GM12864 (cell line): ENCODE measurements around the gene HUWE1.
"Not testable (repeated sequence)": the region's sequence is repeated elsewhere in the genome, so short reads cannot be mapped to it uniquely, and the experiment has no call there.

Experiments used
- DNase-seq: peaks from one replicate; pipeline ENCODE4 v3.0.0-alpha.2; 2011; ENCODE audit warnings: low read depth
- H3K4me3 ChIP-seq: 2 replicates; pipeline ENCODE4 v1.5.1; 2011; ENCODE audit warnings: mild to moderate bottlenecking, low read depth, low read length, control low read depth
- TF ChIP-seq, protein P1 (sequence below): IDR thresholded peaks from 2 replicates; pipeline ENCODE4 v1.5.1; 2011; ENCODE audit warnings: low read depth, mild to moderate bottlenecking, moderate library complexity, low read length, control low read depth, inconsistent platforms; ENCODE audit errors: missing control alignments

HUWE1 gene

DNA sequence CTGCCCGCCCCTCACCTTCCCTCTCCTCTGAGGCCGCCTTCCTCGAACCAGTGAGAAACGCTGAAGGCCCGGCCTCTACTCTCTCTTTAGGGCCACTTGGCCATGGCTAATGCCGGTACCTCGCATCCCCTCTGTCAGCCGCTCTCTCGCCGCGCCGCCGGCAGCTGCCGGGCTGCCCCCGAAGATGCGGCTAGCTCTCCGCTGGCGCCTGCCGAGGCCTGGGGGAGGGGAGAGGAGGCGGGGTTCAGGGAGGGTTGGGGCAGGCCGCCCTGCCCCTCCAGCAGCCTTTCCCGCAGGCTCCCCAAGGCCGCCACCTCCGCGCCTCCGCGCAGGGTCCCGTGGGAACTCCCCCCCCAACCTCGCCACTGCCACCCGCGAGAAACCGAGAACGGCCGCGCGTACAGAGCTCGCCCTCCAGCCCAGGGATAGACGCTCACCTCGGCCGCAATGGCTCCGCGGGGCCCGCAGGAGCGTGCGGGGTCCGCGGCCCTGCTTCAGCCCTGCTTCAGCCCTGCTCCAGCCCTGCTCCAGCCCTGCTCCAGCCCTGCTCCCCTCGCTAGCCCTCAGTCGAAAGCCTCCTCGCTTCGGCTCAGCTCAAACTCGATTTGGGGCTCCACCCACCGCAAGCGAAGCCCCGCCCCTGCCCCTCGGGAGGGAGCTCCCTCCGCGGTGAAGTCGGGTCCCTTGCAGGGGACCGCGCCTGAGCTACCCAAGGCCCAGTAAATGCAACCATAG is at the start of gene HUWE1:
Gene HUWE1 (minus strand): TSS at position 569 of the 735 bp plus-strand sequence. CDS start 32,612 bp downstream, outside the sequence.
- H3K4me3 ChIP-seq = peak within 1 kb of the TSS; percentile 77
- TF ChIP-seq, protein P1, sequence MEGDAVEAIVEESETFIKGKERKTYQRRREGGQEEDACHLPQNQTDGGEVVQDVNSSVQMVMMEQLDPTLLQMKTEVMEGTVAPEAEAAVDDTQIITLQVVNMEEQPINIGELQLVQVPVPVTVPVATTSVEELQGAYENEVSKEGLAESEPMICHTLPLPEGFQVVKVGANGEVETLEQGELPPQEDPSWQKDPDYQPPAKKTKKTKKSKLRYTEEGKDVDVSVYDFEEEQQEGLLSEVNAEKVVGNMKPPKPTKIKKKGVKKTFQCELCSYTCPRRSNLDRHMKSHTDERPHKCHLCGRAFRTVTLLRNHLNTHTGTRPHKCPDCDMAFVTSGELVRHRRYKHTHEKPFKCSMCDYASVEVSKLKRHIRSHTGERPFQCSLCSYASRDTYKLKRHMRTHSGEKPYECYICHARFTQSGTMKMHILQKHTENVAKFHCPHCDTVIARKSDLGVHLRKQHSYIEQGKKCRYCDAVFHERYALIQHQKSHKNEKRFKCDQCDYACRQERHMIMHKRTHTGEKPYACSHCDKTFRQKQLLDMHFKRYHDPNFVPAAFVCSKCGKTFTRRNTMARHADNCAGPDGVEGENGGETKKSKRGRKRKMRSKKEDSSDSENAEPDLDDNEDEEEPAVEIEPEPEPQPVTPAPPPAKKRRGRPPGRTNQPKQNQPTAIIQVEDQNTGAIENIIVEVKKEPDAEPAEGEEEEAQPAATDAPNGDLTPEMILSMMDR = no peak
- peak; percentile 41 for DNase-seq

- no peak overlapping the region for H3K4me3 ChIP-seq
- TF ChIP-seq, protein P1 = no peak
- DNase-seq = no peak
Observed at GRCh38 chrX:53732797-53733196, 46.3 kb upstream of the HUWE1 start.

DNA sequence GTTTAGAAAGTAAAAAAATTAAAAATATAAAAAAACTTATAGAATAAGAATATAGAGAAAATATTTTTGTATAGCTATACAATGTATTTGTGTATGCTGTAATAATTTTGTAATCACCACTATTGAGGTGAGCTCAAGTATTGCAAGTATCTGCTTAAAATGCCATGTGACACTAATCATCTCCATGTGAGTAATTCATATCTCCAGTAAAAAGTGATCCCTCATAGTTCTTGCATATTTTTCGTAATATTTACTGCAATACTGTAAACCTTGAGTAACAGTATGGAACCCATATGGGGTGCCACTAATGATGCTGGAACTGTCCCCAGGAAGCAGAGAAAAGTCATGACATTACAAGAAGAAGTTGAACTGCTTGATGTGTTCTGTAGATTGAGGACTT is 43.2 kb upstream of the HUWE1 start:
- DNase-seq = no peak
- no peak overlapping the region for H3K4me3 ChIP-seq
- TF ChIP-seq, protein P1 = no peak

DNA sequence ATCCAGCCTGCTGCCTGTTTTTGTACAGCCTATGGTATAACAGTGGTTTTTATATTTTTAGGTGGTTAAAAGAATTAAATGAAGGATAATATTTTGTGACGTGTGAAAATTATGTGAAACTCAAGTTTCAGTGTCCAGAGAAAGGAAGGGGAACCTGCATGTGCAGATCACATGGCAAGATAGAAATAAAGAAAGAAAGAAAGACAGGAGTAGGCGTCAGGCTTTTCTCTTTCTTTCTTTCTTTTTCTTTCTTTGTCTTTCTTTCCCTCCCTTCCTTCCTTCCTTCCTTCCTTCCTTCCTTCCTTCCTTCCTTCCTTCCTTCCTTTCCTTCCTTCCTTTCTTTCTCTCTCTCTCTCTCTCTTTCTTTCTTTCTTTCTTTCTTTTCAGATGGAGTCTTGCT is 42.0 kb upstream of the HUWE1 start:
- no peak overlapping the region for H3K4me3 ChIP-seq
- TF ChIP-seq, protein P1 = no peak
- DNase-seq = no peak

DNA sequence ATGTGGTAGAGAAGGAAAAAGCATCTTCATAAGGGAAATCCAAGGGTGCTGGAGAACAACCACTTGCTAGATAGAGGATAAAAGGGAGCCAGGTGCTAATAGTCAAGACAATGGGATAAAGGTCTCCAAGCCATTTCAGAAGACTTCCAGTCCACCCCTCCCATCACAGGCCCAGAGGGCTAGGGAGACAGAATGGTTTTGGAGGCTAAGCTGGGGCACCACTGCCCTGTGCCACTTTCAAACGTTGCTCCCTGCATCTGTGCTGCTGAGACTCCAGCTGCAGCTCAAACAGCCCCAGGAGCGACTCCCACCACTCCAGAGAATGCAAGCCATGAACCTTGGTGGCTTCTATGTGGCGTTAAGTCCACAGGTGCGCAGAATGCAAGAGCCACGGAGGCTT is 38.4 kb upstream of the HUWE1 start:
- no peak overlapping the region for H3K4me3 ChIP-seq
- DNase-seq = no peak
- TF ChIP-seq, protein P1 = no peak

- no peak overlapping the region for H3K4me3 ChIP-seq
- no peak for DNase-seq
- TF ChIP-seq, protein P1 = no peak
Observed at GRCh38 chrX:53723381-53723780, 36.9 kb upstream of the HUWE1 start.

- not testable (repeated sequence) for DNase-seq, H3K4me3 ChIP-seq
Observed at GRCh38 chrX:53721610-53722009, 35.1 kb upstream of the HUWE1 start.

DNA sequence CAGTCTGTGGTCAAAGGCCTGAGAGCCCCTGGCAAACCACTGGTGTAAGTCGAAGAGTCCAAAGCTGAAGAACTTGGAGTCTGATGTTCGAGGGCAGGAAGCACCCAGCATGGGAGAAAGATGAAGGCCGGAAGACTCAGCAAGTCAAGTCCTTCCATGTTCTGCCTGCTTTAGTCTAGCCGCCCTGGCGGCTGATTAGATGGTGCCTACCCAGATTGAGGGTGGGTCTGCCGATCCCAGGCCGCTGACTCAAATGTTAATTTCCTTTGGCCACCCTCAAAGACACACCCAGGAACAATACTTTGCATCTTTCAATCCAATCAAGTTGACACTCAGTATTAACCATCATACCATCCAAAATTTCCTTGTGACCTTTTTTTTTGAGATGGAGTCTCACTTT is 33.1 kb upstream of the HUWE1 start:
- not testable (repeated sequence) for DNase-seq

More for the DNA sequence above, 33.1 kb upstream of the HUWE1 start:
- H3K4me3 ChIP-seq = peak overlapping the region; percentile 19; the same call in 1 of the 2 replicates
